LoVo (cell line): Measurements from ENCODE around the gene ATP8B3.
"Not testable (repeated sequence)": the region's sequence is repeated elsewhere in the genome, so short reads cannot be mapped to it uniquely, and the experiment has no call there.

Experiments used
- DNase-seq: peaks from one replicate; pipeline ENCODE4 v3.0.0-alpha.2; 2016; ENCODE audit warnings: low spot score

The ATP8B3 gene

GRCh38 chr19:1770866-1771576, 41.1 kb downstream of the ATP8B3 start:
- DNase-seq: no peak

GRCh38 chr19:1769645-1769985, 42.5 kb downstream of the ATP8B3 start:
- no peak for DNase-seq

GRCh38 chr19:1768918-1769644, 43.0 kb downstream of the ATP8B3 start:
- DNase-seq: no peak

DNA sequence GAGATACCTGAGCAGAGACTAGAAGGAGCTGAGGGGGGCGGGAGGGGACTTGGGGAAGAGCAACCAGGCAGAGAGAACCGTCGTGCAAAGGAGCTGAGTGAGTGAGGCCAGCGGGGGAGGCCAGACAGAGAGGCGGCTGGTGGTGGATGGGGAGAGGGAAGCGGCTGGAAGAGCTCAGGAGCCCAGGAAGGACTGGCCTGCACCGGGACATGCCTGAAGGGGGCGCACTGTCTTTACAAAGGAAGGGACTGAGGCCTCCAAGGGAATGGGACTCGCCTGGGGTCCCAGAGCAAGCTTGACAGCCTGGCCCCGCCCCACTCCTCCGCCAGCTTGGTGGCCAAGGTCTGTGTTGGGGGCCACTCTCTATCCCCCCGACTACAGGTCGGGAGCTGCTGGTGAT, 43.8 kb downstream of the ATP8B3 start:
- no peak for DNase-seq

GRCh38 chr19:1767464-1767933, 44.6 kb downstream of the ATP8B3 start:
- DNase-seq: peak; percentile 31

GRCh38 chr19:1766800-1767352, 45.2 kb downstream of the ATP8B3 start:
- DNase-seq: no peak

GRCh38 chr19:1765904-1766799, 45.9 kb downstream of the ATP8B3 start:
- DNase-seq: no peak

DNA sequence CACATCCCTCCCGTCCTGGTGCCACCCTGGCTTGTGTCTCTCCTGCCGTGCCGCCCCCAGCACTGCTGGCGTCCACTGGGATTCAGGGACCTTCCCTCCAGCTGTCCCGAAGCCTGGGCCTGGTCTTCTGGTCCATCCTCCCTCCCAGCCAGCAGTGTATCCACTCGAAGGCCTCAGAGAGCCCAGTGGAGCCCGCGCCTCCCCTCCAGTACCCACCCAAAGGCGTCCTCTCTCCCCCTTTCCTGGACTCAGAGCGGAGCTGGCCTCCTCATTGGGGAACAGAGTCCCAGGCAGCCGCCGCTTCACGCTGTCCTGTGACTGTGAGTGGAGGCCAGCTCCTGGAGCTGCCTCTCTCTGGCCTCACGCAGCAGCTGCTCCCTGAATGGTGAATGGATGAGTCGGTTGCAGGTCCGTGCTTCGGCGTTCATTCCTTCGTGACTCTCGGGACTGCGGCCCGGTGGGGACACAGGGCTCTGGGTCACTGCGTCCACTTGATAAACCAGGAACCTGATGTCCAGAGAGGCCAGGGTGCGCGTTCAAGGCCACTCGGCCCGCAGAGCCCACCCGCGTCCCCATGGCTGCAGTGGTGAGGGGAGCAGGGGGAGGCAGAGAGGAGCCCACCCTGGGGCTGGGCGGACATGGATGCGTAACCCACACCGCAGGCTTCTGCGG, 46.7 kb downstream of the ATP8B3 start:
- DNase-seq: no peak

GRCh38 chr19:1764729-1765128, 47.3 kb downstream of the ATP8B3 start:
- DNase-seq: no peak

- DNase-seq: no peak
These were observed 48.1 kb downstream of the ATP8B3 start for GRCh38 chr19:1763648-1764639.

DNA sequence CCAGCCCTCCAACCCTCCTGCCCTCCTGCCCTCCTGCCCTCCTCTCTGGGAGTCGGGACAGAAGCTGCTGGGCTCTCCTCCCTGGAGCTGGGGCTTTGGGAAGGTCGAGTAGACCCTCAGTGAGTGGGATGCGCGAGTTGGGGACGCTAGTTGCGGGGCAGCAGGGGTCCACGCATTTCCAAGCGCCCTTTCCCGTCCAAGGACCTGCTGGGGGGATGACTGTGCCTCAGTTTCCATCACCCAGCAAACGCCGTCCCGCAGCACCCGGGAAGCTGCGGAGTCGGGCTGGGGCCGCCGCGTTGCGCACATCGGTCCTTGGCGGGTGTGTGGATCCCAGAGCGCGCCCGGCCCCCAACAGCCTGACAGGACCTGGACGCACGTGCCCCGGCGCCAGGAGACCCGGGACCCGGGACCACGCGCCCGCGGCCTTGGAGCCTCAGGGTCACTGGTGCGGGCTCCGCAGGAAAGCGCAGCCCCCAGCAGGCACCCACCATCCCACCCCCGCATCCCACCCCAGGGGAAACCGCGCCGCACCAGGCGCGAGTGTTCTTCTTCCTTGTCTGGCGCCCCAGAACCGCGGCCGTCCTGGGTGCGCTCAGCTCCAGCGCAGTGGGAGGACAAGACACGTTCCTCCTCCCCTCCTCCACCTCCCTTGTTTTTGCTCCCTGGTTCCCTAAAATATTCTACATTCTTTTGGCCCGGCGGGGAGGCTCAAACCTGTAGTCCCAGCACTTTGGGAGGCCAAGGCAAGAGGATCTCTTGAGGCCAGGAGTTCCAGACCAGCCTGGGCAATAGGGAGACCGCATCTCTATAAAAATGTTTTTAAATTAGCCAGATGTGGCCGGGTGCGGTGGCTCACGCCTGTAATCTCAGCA, 49.6 kb downstream of the ATP8B3 start:
- DNase-seq: no peak

- DNase-seq: no peak
These were observed 50.4 kb downstream of the ATP8B3 start for GRCh38 chr19:1761528-1762242.

DNA sequence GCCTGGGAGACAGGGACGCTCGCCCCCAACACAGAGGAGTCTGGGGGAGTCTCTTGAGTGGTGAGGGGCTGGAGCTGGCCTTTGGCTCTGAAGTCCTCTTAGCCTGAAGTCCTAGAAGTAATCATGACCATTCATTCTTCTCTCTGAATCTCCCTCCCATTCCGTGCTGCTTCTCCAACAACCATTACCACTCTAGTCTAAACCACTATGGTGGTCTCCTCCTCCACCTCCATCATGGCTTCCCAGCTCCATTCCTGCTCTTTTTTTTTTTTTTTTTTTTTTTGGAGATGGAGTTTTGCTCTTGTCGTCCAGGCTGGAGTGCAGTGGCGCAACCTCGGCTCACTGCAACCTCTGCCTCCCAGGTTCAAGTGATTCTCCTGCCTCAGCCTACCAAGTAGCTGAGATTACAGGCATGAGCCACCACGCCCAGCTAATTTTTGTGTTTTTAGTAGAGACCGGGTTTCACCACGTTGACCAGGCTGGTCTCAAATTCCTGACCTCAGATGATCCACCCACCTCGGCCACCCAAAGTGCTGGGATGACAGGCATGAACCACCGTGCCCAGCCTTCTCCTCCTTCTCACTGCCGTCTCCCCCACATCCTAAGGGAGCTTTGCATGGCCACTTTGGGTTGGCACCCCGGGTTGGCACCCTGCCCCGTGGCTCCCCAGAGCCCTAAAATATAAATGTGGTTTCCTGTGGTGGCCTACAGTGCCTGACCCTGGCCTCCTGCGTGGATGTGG, 51.1 kb downstream of the ATP8B3 start:
- DNase-seq: not testable (repeated sequence)

DNA sequence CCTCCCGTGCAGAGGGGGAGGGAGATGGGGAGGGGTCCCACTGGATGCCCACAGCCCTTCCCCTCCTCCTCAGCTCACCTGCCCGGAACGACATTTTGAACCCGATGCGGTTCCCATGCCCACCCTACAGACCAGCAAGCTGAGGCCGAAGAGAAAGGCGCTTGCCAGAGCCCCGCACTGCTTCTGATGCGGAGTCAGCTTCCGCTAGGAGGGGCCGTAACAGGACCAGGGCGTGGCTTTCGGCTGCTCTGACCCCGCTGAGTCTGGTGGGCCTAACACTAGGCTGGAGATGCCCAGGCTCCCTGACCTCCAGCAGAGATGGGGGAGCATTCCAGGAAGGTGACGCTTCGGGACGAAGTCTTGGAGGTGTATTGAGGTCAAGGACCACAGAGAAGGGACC, 52.1 kb downstream of the ATP8B3 start:
- DNase-seq: no peak

DNA sequence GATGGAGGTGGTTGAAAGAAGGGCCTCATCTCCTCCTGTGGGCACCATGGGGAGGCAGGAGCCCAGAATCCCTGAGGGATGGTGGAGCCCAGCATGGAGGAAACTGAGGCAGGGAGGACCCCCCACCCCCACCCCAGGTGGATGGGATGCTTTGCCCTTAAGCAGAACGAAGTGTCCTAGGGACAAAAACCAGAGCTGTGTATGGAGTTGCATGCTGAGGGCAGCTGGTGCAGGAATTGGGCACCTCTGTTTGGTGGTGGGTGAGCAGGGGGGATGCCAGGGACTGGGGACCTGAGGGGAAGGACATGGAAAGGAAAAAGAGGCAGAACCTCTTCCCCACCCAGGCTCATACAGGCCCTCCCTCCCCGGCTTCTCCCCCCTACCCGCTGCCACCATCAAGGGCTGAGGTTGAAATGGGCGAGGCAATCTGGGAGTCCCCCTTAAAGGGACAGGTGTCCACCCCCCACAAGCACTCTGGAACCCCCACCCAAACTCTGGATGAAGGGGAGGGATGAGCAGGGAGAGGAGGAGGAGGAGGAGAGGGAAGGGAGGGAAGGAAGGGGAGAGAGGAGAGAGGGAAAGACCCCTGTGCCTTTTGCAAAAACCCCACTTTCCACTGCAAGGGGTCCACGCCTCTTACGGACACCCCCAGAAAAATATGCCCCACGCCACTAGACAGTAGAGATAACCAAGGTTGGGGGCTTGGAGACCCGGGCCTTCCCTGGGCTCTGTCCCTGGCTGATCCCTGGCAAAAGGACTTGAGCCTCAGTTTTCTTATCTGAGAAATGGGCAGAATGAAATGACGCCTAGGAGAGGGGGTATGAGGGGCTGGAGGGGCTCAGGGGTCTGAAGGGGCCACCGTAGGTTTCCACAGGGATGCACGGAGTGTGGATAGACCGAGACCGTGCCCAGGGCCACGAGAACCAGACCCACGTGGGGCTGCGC, 52.8 kb downstream of the ATP8B3 start:
- no peak for DNase-seq

DNA sequence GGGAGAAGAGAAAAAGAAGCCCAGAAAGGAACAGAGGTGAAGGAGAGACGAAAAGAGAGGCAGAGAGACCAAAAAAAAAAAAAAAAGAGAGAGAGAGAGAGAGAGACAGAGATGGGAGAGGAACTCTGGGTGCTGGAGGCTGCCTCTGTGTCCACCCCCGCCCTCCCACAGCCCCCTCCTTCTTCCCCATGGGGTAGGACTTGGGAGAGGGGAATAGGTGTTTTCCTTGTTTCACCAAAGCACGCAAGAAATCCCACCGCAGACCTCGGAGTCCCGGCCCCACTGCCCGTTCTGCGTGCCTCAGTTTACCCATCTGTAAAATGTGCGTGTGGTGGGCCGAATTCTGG, 53.9 kb downstream of the ATP8B3 start:
- no peak for DNase-seq
